ENCODE measurements around the gene IFIT3. TPM values are rescaled to one million over a fixed set of nuclear protein-coding genes. Genes with fewer than 3 reads are reported as not detected.

The IFIT3 gene
- polyA plus RNA-seq, 2 of the 4 experiments (the other 2 are of a cell fraction): 1.5 to 2.1 TPM

GRCh38 chr10:89343089-89343767, 15.4 kb downstream of the IFIT3 start (continued):
- TF ChIP-seq CHD2 (IDR thresholded peaks at IDR 0.05; ENCODE audit: low read length, partially characterized antibody) (no peak), E2F6 (IDR thresholded peaks at IDR 0.05; ENCODE audit: borderline replicate concordance, low read depth) (no peak), MAZ (IDR thresholded peaks at IDR 0.05; ENCODE audit: borderline replicate concordance, low read depth, low read length) (no peak)

- 75% methylated on average over 2 of the region's 2 CpGs for WGBS (ENCODE audit: missing lambda C conversion rate)
- Histone ChIP-seq H3K9me3 (no peaks in the 10 kb centered on the region), H3K4me3 (no peak overlapping the region), H3K4me2 (no peak overlapping the region), H3K4me1 (peaks cover 28% of the 10 kb centered on the region), H3K27ac (no peak overlapping the region)
- DNase-seq (ENCODE audit: low read depth in 1 of 2, low spot score in 1 of 2) (no peak), ATAC-seq (no peak), FAIRE-seq (no peak)
- TF ChIP-seq FOXS1 (CRISPR knock-in tag; IDR thresholded peaks at IDR 0.05): no peak
- ChIA-PET POLR2A (no interaction called here), CTCF (interaction anchor here (1.0 kb wide), 1 partner anchor 25 kb away, joined by 3 read pairs; no protein-coding TSS in a partner anchor)
These were observed 16.4 kb downstream of the IFIT3 start for GRCh38 chr10:89344156-89344555.

GRCh38 chr10:89345367-89346000, 17.7 kb downstream of the IFIT3 start:
- Histone ChIP-seq H3K27ac (peak overlapping the region in 1 of 2 experiments; percentile 83; a peak in 2 of 6 replicates), H3K4me3 (no peak overlapping the region), H3K9me3 (no peaks in the 10 kb centered on the region), H3K4me1 (peaks cover 35% of the 10 kb centered on the region), H3K4me2 (peak overlapping the region; percentile 51; the same call in 2 of the 3 replicates)
- ChIA-PET POLR2A (interaction anchor here (0.8 kb wide), 1 partner anchor 18 kb away, joined by 3 read pairs; the partner anchor contains the start of gene IFIT3), CTCF (interaction anchor here (3.8 kb wide), 1 partner anchor 24 kb away, joined by 18 read pairs; no protein-coding TSS in a partner anchor)
- no peak for DNase-seq (ENCODE audit: low read depth in 1 of 2, low spot score in 1 of 2)
- WGBS (ENCODE audit: missing lambda C conversion rate): 88% methylated on average over 4 of the region's 4 CpGs
- TF ChIP-seq ZNF302 (CRISPR knock-in tag; IDR thresholded peaks at IDR 0.05) (no peak), ZC3H11A (IDR thresholded peaks at IDR 0.05) (peak; percentile 66), BHLHE40 (IDR thresholded peaks at IDR 0.05; ENCODE audit: low read depth, low read length) (no peak)
- no peak for FAIRE-seq
- no peak for ATAC-seq

GRCh38 chr10:89346405-89347254, 18.8 kb downstream of the IFIT3 start:
- ATAC-seq (0 out of 6 replicates have a peak, but pooled peaks of 1 of the 2 experiments have one; percentile 21), DNase-seq (ENCODE audit: low read depth in 1 of 2, low spot score in 1 of 2) (peak in 1 of 2 experiments; percentile 42), FAIRE-seq (no peak)
- ChIA-PET POLR2A (interaction anchor here (0.8 kb wide), 1 partner anchor 19 kb away, joined by 3 read pairs; the partner anchor contains the start of gene IFIT3), CTCF (interaction anchor here (1.5 to 3.8 kb wide), 3 partner anchors 11 to 129 kb away, joined by 3 to 18 read pairs (median 4); no protein-coding TSS in a partner anchor)
- peaks cover 47% of the 10 kb centered on the region for H3K4me1 ChIP-seq
- TF ChIP-seq ZC3H11A (IDR thresholded peaks at IDR 0.05) (no peak), HES2 (IDR thresholded peaks at IDR 0.05) (peak; percentile 23; the same call in 1 of the 2 replicates), SMC3 (IDR thresholded peaks at IDR 0.05) (no peak), MYC (IDR thresholded peaks at IDR 0.05; ENCODE audit: borderline replicate concordance, low read length) (no peak), MAFK (IDR thresholded peaks at IDR 0.05; ENCODE audit: partially characterized antibody) (peak; percentile 74), CHD2 (IDR thresholded peaks at IDR 0.05; ENCODE audit: low read length, partially characterized antibody) (no peak), GATA3 (IDR thresholded peaks at IDR 0.05; ENCODE audit: borderline replicate concordance) (no peak), CEBPB (IDR thresholded peaks at IDR 0.05) (peak; percentile 76 to 92)
- H3K4me3 ChIP-seq: no peak overlapping the region
- peak overlapping the region; percentile 51 for H3K4me2 ChIP-seq
- peak overlapping the region; percentile 57 to 83 for H3K27ac ChIP-seq
- H3K9me3 ChIP-seq: no peaks in the 10 kb centered on the region
- WGBS (ENCODE audit: missing lambda C conversion rate): 76% methylated on average over 4 of the region's 4 CpGs

Data from A549 (cell line).